ENCODE measurements around the gene CCDC92.
A peak's percentile ranks its signal among the peaks of the same experiment; 100 is the strongest.

The CCDC92 gene

GRCh38 chr12:123972457-123973401 is at the start of gene CCDC92, which contains the start of gene ZNF664:
CCDC92 (minus strand) TSS chr12:123972831; CDS start chr12:123944305, 28,526 bp downstream.
ZNF664 (plus strand) TSS chr12:123973215; CDS start chr12:124012145, 38,930 bp downstream.
- TF ChIP-seq CTCF (IDR thresholded peaks at IDR 0.05; ENCODE audit: extremely low read depth, insufficient read depth, missing control alignments) = peak; percentile 45
- peak; percentile 99 for DNase-seq (ENCODE audit: low spot score)
- in situ Hi-C loops (cut with MboI; ENCODE audit: low pct_unique_long_range_greater_than_20kb, low sequenced_read_pairs, unreplicated experiment) = no loop called here

GRCh38 chr12:124022161-124022560 is 49.5 kb upstream of the CCDC92 start:
- no peak for TF ChIP-seq CTCF (IDR thresholded peaks at IDR 0.05; ENCODE audit: extremely low read depth, insufficient read depth, missing control alignments)
- in situ Hi-C loops (cut with MboI; ENCODE audit: low pct_unique_long_range_greater_than_20kb, low sequenced_read_pairs, unreplicated experiment) = no loop called here
- DNase-seq (ENCODE audit: low spot score) = no peak

GRCh38 chr12:124021007-124021406 is 48.4 kb upstream of the CCDC92 start:
- DNase-seq (ENCODE audit: low spot score) = no peak
- in situ Hi-C loops (cut with MboI; ENCODE audit: low pct_unique_long_range_greater_than_20kb, low sequenced_read_pairs, unreplicated experiment) = no loop called here
- no peak for TF ChIP-seq CTCF (IDR thresholded peaks at IDR 0.05; ENCODE audit: extremely low read depth, insufficient read depth, missing control alignments)

GRCh38 chr12:124020514-124020949 is 47.9 kb upstream of the CCDC92 start:
- in situ Hi-C loops (cut with MboI; ENCODE audit: low pct_unique_long_range_greater_than_20kb, low sequenced_read_pairs, unreplicated experiment) = no loop called here
- DNase-seq (ENCODE audit: low spot score) = no peak

GRCh38 chr12:124019115-124019514 is 46.5 kb upstream of the CCDC92 start:
- DNase-seq (ENCODE audit: low spot score) = no peak
- in situ Hi-C loops (cut with MboI; ENCODE audit: low pct_unique_long_range_greater_than_20kb, low sequenced_read_pairs, unreplicated experiment) = no loop called here
- TF ChIP-seq CTCF (IDR thresholded peaks at IDR 0.05; ENCODE audit: extremely low read depth, insufficient read depth, missing control alignments) = no peak

More at GRCh38 chr12:124020514-124020949, 47.9 kb upstream of the CCDC92 start:
- TF ChIP-seq CTCF (IDR thresholded peaks at IDR 0.05; ENCODE audit: extremely low read depth, insufficient read depth, missing control alignments) = no peak

- in situ Hi-C loops (cut with MboI; ENCODE audit: low pct_unique_long_range_greater_than_20kb, low sequenced_read_pairs, unreplicated experiment) = no loop called here
- no peak for TF ChIP-seq CTCF (IDR thresholded peaks at IDR 0.05; ENCODE audit: extremely low read depth, insufficient read depth, missing control alignments)
- DNase-seq (ENCODE audit: low spot score) = no peak
Measured at GRCh38 chr12:124018539-124018938, 45.9 kb upstream of the CCDC92 start.

Data from GM13977 (cell line).